Frontal cortex (tissue), 4 donors: ENCODE data around the gene THY1. TPM values are rescaled to one million over a fixed set of nuclear protein-coding genes. Genes with fewer than 3 reads are reported as not detected.
A peak's percentile ranks its signal among the peaks of the same experiment; 100 is the strongest.
"Not testable (repeated sequence)": the region's sequence is repeated elsewhere in the genome, so short reads cannot be mapped to it uniquely, and the experiment has no call there.

Experiments
- DNase-seq, 2 donors: peaks; one replicate each; pipeline ENCODE4 v3.0.0; 2012; ENCODE audit warnings: low spot score in 2 of 2
- FAIRE-seq: peaks from 2 replicates; lab custom pipeline; 2012; peaks lifted over from hg19 to GRCh38; lab: Jason Lieb, UNC
- total RNA-seq: library from RNA; depleted of rRNA; stranded (reverse); fragments of >200 nt; gene quantifications from one replicate; pipeline ENCODE4 v1.2.3, GENCODE V29; 2014
- donor health status: control.
- donor health status: control.
- donor health status: control.

THY1 gene
- total RNA-seq, 1 donor from 2014 or later, result 15.1 TPM

DNA sequence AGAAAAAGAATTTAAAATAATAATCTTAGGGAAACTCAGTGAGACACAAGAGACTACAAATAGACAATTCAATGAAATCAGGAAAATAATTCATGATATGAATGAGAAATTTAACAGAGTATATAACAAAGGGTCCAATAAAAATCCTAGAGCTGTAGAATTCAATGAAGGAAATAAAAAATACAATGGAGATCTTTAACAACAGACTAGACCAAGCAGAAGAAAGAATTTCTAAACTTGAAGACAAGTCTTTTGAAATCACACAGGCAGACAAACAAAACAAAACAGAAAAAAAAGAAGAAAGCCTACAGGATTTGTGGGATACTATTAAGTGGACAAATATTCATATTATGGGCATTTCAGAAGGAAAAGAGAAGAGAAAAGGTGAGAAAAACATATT, 25.2 kb downstream of the THY1 start:
- DNase-seq (no peak), FAIRE-seq (no peak)

DNA sequence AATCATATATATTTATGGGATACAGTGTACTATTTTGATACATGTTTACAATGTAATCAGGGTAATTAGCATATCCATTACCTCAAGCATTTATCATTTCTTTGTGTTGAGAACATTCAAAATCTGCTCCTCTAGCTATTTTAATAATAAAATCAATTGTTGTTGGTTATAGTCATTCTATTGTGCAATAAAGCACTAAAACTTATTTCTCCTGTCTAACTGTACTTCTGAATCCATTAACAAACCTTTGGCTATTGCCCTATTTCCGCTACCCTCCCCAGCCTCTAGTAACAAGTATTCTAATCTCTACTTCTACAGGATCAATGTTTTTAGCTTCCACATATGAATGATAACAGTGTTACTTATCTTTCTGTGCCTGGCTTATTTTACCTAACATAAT, 26.1 kb downstream of the THY1 start:
- FAIRE-seq, result no peak

DNA sequence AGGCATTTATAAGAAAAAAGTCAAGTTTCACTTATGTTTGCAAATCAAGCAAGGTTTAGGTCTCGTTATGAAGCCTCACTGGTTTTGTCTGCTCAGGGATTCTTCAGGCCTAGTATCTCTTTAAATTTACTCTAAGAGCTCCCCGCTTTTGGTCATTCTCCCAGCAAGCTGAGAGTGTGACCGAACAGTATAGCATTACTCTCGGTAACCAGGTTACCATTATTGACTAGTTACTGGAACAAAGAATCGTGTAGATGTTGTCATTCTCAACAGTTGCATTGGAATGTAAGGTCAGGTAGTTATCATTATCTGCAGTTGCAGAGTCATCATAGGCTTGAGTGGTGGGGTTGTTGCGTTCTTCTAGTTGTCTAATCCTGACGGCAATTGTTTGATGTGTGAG, 31.7 kb downstream of the THY1 start:
- DNase-seq (no peak), FAIRE-seq (no peak)

More for the DNA sequence above, 26.1 kb downstream of the THY1 start:
- no peak for DNase-seq

DNA sequence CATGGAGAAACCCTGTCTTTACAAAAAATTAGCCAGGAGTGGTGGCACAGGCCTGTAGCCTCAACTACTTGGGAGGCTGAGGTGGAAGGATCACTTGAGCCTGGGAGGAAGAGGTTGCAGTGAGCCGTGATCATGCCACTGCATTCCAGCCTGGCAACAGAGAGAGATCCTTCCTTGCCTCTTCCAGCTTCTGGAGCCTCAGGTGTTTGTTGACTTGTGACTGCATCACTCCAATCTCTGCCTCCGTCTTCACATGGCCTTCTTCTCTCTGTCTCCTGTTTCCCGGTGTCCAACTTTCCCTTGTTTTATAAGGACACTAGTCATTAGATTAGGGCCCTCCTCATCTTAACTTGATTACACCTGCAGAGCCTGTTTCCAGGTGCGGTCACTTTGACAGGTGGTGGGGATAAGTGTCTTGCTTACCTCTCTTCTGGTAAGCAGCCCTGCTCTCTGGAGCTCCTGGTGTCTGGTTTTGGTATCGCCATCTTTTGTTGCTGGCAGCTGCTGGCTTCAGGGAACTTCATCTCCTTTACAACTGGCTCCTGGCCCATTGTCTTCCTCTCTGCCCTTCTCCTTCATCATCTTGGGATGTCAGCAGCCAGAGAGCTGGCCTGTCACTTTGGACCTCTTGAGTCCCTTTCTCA, 33.2 kb downstream of the THY1 start:
- FAIRE-seq (no peak), DNase-seq (no peak)

DNA sequence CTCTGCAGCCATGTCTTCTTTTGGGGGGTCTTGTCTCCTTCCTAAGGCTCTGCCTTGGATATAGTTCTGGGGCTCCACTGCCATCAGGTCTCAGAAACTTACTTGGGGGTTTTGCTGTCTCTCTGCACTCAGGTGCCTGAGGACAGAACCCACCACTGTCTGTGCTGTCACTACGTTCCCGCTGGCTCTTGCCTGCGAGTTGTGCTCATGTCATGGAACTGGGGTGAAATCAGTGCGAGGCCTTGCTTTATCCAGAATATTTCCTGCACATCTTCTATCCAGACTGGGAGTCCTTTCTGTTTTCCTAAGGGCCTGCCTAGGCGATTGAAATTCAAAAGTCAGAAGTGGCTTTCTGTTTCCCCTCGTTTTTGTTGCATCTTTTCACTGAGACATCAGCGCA, 34.9 kb downstream of the THY1 start:
- DNase-seq (no peak), FAIRE-seq (no peak)

DNA sequence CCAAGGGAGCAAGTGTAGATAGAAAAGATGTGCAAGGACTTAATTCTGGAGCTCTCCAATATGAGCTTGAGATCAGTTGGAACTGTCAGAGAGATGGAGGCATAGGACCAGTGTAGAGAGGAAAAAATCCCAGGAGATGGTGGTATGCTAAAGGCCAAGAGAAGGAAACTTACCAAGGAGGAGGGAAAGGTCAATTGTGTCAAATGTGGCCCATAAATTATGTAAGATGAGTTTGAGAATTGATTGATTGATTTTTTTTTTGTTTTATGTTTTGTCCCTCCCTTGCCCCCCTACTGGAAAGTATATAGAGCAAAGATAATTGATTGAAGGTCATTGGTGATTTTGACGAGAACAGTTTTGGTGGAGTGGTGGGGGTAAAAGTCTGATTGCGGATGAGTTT, 38.6 kb downstream of the THY1 start:
- FAIRE-seq, result no peak
- DNase-seq, result no peak

DNA sequence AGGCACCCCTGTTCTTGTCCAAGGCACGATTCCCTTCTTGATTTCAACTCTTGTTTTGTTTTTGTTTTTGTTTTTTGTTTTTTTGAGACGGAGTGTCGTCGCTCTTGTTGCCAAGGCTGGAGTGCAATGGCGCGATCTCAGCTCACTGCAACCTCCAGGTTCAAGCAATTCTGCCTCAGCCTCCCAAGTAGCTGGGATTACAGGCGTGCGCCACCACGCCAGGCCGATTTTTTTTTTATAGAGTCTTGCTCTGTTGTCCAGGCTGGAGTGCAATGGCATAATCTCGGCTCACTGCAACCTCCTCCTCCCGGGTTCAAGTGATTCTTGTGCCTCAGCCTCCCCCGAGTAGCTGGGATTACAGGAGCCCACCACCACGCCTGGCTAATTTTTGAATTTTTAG, 40.5 kb downstream of the THY1 start:
- DNase-seq, FAIRE-seq: not testable (repeated sequence)

DNA sequence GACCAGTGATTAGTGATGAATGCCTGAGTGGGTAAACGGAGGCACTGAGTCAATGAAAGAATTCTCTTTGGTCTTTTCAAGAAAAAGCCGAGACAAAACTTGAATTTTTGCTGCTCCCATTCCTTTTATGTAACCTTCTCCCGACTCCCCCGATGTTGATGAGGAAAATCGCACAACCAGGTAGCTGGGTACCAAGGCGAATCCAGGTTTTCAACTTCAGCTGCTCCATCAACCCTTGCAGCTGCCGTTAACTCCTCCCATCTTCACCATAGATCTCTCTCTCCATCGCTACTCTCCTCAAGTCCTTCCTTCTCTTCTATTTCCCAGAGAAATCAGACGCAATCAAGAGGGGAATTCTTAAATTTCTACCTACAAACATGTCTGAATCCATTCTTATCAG, 40.9 kb downstream of the THY1 start:
- DNase-seq (no peak), FAIRE-seq (no peak)

DNA sequence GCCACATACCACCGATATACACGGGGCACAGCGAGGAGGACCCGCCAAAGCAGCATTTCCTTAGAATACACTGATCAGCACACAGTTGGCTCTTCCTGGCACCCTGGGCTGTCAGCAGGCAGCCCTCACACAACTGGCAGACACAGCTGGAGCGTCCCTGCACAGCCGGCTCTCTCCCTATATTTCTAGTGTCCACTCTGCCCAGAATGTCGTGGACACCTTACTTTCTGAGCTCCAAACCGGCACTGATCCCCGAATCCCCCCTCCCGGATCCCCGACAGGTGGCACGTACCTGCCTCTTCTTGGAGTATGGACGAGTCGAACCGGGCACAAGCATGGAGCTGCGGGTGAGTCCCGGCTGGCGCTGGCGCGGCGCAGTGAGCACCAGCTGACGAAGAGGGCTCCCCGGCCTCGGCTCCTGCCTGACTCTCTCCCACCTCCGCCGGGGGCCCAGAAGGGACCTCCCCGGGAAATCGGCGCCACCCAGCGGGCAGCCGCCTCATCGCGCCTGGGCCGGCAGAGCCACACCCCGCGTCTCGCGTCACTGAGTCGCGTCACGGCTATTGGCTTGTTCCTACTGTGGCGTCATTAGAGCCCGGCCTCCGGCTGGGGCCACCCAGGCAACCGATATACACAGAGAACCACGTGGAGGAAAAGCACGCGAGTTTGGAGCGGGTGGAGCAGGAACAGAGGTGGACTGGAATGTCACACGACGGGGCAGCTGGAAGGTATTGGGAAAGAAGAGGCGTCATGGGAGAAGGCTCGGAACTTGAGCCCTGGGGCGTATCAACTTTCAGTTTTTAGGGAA, 41.6 kb downstream of the THY1 start, which contains the start of gene USP2:
Gene USP2, minus strand, starts transcription at position 510 of the 808 bp plus-strand sequence. CDS start 8,210 bp downstream, outside the sequence.
- DNase-seq, result peak; percentile 87 to 96
- FAIRE-seq, result peak; percentile 92

DNA sequence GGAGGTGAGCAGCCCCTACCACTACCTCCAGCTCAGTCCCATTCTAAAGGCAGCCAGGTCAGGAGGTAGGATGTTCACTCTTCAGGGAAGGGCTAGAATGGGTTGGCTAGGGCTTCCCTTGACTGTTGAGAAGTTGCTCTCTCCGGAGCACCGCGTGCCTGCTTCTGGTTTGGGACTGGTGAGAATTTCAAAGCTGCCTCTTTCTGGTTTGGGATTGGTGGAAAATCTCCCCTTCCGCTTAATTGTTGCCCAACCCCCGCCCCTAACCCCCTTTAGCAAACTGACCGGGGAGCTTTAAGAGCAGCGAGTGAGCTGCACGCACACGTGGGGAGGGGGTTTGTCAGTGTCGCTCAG, 42.2 kb downstream of the THY1 start:
- FAIRE-seq, result no peak
- no peak for DNase-seq

DNA sequence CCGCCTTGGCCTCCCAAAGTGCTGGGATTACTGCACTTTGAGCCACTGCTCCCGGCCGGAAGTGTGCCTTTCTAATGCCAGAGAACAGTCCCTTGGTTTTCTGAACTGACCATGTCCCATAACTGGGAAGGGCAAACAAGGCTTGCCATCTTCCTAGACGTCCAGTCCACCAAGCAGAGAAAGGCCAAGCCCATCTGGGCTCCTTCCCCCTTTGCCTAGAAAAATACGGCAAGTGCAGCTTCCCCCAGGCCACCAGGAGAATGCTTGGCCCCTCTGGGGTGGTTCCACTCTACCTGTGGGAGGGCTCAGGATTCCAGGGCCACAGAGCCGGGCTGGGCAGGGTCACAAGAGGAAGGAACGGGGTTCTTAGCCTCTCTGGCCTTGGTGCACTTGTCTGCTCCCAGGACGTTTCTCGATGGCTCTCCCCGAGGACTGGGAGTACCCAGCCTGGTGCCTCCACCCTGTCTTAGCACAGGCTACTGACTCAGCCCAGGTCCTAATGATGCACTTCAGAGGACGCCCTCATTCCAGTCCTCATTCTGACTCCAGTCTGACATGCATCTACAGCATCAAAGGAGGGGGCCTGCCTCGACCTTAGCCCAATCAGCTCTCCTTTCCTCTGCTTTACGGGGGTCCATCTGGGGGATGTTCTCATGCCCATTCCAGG, 42.7 kb downstream of the THY1 start:
- FAIRE-seq (no peak), DNase-seq (no peak)

DNA sequence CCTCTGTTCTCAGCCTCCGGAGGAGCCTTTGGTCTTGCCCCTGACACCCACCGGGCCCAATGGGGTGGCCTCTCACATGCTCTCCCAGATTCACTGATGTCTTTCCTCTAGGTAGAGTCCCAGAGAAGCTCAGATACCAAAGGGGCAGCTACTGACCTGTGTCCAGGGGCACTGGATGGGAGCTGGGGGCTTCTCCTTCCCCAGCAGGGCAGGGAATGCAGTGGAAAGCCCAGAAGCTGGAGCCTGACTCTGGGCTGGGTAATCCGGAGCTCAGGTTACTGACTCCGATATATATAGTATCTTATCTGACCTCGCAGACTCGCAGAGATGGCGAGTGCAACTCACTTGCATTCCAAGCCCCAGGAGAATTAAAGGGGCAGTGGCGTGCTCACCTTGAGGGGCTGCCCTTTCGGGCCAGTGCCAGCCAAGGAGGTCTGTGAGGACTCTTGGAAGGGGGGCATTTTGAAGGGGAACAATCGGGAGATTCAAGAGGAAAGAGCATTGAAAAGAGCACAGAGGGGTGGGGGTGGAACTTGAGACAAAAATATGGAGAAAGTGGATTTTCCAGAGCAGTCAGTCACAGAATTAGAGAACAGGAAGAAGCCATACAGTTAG, 44.0 kb downstream of the THY1 start:
- DNase-seq (no peak), FAIRE-seq (no peak)

DNA sequence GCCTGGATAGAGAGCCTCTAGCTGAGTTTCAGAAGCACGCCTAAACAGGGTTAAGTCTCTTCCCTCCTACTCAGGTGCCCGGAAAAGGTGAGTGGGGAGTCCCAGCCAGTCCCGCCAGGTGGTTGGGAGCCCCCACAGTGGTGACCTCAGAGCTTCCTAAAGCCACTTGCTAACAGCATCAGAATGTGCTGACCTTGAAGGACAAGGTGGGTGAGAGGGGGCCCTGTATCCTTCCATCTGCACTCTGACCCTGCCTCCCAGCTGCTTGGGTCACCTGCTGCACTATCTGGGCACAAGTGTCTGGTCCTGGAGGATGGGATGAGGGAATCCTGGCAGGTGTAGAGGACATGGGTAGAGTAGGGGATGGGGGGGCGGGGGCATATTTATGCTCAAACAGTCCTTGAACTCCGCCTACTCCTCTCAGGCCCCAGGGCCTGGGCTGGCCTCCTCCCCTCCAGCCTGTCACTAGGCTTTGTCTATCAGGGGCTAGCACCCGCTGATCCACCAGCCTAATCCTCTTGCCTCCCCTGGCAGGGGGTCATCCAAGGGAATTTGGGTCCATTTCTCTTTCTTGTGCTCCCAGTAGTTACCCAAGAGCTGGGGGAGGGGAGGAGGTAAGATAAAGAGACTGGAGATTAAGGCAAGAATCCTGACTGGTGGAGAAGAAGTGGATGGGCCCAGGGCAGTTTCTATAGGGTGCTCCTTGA, 44.9 kb downstream of the THY1 start:
- DNase-seq (no peak), FAIRE-seq (no peak)

DNA sequence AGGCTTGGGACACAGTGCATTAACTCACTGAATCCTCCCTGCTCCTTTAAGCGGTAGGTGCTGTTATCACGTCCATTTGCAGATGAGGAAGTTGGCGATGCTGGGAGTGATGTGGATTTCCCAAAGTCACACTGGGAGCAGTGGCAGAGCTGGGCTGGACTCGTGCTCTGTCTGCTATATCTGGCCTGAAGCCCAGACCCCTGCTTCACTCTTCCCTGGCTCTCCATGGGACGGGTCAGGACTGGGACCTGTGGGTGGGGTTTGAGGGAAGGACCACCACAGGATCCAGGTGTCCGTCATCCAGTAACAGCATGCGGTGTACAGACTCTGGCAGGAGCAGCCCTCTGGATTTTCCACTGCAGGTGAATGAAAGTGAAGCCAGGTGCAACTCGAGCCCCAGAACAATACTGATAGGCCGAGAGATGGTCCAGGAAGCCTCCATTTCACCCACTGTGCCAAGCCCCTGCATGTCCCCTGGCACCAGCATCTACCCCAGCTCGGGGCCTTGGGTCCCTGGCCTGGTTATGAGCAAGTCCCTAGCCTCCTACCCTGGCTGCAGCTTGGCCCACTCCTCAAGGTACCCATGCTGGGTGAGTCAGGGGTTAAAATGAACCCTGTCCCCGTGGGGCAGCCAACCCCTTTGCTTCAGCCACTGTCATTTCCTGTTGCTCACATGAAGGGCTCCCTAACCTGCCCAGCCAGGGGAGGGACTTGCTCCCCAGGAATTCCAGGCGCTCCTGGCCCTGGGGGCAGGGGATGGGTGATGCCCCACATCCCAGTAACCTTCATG, 45.7 kb downstream of the THY1 start:
- DNase-seq (no peak), FAIRE-seq (no peak)

DNA sequence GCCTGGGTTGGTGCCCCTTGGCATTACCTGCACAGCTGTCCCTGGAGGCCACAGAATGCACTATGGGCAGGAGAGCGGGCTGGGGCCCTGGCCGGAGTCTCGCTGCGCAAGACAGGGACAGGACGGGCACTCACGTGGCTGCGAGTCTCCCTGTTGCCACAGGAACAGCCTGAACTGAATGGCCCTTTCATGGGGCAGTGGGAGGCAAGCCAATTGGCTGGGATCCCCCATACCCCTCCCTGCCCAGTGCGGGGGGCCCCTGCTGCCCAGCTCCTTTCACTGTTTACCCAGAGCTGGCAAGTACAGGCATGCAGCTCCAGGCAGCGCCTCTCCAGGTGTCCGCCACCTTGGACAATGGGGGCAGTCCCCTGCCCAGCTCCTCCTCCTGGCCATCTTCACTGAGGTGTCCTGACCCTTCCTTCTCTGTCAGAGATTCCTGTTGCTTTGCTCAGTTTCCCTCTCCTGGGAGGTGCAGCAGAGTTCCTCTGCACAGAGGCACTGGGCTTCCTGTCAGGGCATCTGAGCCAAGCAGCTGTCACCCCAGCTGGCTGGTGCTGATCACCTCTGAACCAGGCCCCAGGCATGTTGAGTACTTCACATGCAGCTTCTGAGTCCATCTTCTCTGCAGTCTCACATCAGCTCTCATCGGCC, 46.6 kb downstream of the THY1 start:
- DNase-seq (peak; percentile 65 to 67), FAIRE-seq (no peak)

DNA sequence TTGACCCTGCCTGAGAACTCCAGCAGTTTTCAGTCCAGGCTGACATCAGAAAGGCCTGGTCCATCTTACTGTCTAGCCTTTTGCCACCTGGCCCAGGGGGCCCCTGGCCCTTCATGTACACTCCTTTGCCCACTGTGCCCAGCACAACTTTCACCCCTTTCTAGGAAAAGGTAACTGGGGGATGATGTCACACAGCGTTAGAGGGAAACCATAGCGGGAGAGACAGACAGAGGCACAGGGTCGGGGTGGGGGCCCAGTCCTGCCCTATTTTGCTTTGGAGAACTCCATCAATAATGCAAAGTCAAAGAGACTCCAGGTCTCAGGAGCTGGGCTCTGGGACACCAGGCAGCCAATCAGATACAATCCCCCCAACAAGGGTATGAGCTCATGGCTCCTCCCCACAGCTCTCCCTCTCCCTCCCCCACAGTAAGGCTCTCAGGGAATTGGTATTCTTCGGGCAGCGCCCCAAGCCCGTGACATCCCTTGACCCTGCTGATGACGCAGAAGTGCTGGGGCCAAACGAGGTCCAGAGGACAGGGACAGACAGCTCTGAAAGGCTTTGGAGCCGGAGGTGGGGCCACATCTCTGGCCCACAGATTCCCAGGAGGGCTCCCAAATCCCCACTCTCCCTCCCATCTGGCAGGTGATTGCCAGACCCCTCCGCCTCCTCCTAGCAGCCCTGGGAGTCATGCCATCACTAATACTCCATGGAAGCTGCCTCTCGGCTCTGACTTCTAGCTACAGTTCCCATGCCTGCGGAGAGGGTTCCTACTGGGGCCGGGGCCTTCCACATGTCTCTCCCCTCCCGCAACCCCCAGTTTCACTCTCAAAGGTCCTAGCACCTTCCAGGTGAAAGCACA, 47.4 kb downstream of the THY1 start:
- DNase-seq, result peak in 1 of 2 donors; percentile 68
- no peak for FAIRE-seq

DNA sequence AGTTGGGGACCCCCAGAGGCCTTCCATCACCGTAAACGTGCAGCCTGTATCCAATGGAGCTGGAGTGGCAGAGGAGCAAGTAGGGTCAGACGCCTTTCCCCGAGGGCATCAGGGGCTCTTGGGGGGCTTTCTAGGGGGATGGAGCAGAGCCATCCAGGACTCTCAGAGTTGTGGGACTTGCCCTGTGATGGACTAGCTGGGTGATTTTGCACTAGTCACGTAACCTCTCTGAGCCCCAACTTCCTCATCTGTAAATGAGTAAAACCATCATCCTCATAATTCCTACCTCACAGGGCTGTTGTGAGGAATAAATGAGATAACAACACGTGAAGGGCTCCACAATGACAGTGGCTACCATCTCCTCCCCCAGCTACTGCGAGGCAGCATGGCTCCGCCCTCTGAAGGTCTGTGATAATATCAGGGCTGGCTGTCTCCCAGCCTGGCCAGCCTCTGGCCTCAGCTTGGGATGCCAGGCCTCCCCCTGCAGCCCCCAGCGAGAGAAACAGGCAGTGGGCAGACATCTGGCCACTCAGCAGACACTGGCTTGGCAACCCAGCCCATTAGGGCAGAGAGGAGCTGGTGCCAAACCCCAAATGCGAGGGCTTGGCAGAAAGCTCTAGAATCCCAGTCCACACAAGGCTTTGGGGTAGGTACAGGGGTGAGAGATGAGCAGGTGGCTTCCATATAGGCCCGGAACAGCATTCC, 48.2 kb downstream of the THY1 start:
- FAIRE-seq (no peak), DNase-seq (no peak)
